ENCODE data around the gene CHMP1A. TPM values are rescaled to one million over a fixed set of nuclear protein-coding genes. Genes with fewer than 3 reads are reported as not detected.

Gene CHMP1A
- total RNA-seq, 1 experiment from 2014 or later, result 108 TPM

GRCh38 chr16:89646906-89647305 lies 10.6 kb downstream of the CHMP1A start:
- Histone ChIP-seq H3K27ac (ENCODE audit: low read length) (no peak overlapping the region), H3K79me2 (ENCODE audit: low read length) (no peaks in the 10 kb centered on the region), H3K27me3 (ENCODE audit: low read length) (no peaks in the 10 kb centered on the region), H3F3A (ENCODE audit: low read length, unreplicated experiment) (no peaks in the 10 kb centered on the region), H3K9me3 (ENCODE audit: low read length) (no peaks in the 10 kb centered on the region), H2AFZ (ENCODE audit: low read length) (no peak overlapping the region), H3K4me3 (ENCODE audit: low read length) (no peak overlapping the region), H3K4me2 (ENCODE audit: low read length) (no peak overlapping the region), H3K36me3 (ENCODE audit: low read depth, low read length) (no peaks in the 10 kb centered on the region; the same call in 1 of the 2 replicates), H3K4me1 (ENCODE audit: insufficient read depth, low read length) (no peaks in the 10 kb centered on the region), H3K9ac (ENCODE audit: low read length) (no peak overlapping the region), H4K20me1 (ENCODE audit: low read length) (no peaks in the 10 kb centered on the region), H3K9me2 (replicated peaks; ENCODE audit: low read length) (no peaks in the 10 kb centered on the region)
- DNase-seq (peak; percentile 42), ATAC-seq (no peak)
- no TSS peak for BruUV-seq (replicated peaks)
- ChIA-PET POLR2A (ENCODE audit: unreplicated experiment) (no interaction called here), CTCF (interaction anchor here (0.6 kb wide), 1 partner anchor 44 kb away, joined by 5 read pairs; no protein-coding TSS in a partner anchor)
- no peak for TF ChIP-seq CTCF (conservative IDR thresholded peaks at IDR 0.05; ENCODE audit: low read depth, low read length)
- no peak for TF ChIP-seq EZH2 (IDR thresholded peaks at IDR 0.05; ENCODE audit: low read length, unreplicated experiment)
- TF ChIP-seq EZH2phosphoT487 (IDR thresholded peaks at IDR 0.05; ENCODE audit: borderline replicate concordance, low read length), result no peak
- intact Hi-C loops (cut with micrococcal nuclease), result no loop called here

GRCh38 chr16:89646270-89646669 lies 11.2 kb downstream of the CHMP1A start:
- CTCF ChIA-PET, result no interaction called here
- POLR2A ChIA-PET (ENCODE audit: unreplicated experiment), result no interaction called here
- Histone ChIP-seq H3K9me2 (replicated peaks; ENCODE audit: low read length) (no peaks in the 10 kb centered on the region), H3K27me3 (ENCODE audit: low read length) (no peaks in the 10 kb centered on the region), H3K9ac (ENCODE audit: low read length) (no peak overlapping the region), H4K20me1 (ENCODE audit: low read length) (no peaks in the 10 kb centered on the region), H3K4me1 (ENCODE audit: insufficient read depth, low read length) (no peaks in the 10 kb centered on the region), H3K27ac (ENCODE audit: low read length) (no peak overlapping the region), H3K36me3 (ENCODE audit: low read depth, low read length) (no peaks in the 10 kb centered on the region; the same call in 1 of the 2 replicates), H3K4me2 (ENCODE audit: low read length) (no peak overlapping the region), H3K9me3 (ENCODE audit: low read length) (no peaks in the 10 kb centered on the region), H3K79me2 (ENCODE audit: low read length) (no peaks in the 10 kb centered on the region), H3K4me3 (ENCODE audit: low read length) (no peak overlapping the region), H2AFZ (ENCODE audit: low read length) (no peak overlapping the region), H3F3A (ENCODE audit: low read length, unreplicated experiment) (no peaks in the 10 kb centered on the region)
- DNase-seq (no peak), ATAC-seq (no peak)
- TF ChIP-seq EZH2phosphoT487 (IDR thresholded peaks at IDR 0.05; ENCODE audit: borderline replicate concordance, low read length) (no peak), CTCF (conservative IDR thresholded peaks at IDR 0.05; ENCODE audit: low read depth, low read length) (no peak), EZH2 (IDR thresholded peaks at IDR 0.05; ENCODE audit: low read length, unreplicated experiment) (no peak)
- intact Hi-C loops (cut with micrococcal nuclease), result no loop called here
- no TSS peak for BruUV-seq (replicated peaks)

- no peaks in the 10 kb centered on the region for H3K79me2 ChIP-seq (ENCODE audit: low read length)
- ChIA-PET POLR2A (ENCODE audit: unreplicated experiment) (no interaction called here), CTCF (no interaction called here)
- H3K4me3 ChIP-seq (ENCODE audit: low read length), result no peak overlapping the region
- H3K9ac ChIP-seq (ENCODE audit: low read length), result no peak overlapping the region
- H3K9me3 ChIP-seq (ENCODE audit: low read length), result no peaks in the 10 kb centered on the region
- H2AFZ ChIP-seq (ENCODE audit: low read length), result no peak overlapping the region
- ATAC-seq, result no peak
- TF ChIP-seq EZH2phosphoT487 (IDR thresholded peaks at IDR 0.05; ENCODE audit: borderline replicate concordance, low read length) (no peak), CTCF (conservative IDR thresholded peaks at IDR 0.05; ENCODE audit: low read depth, low read length) (no peak), EZH2 (IDR thresholded peaks at IDR 0.05; ENCODE audit: low read length, unreplicated experiment) (no peak)
- no peak for DNase-seq
- no peaks in the 10 kb centered on the region for H3K4me1 ChIP-seq (ENCODE audit: insufficient read depth, low read length)
- H3K27ac ChIP-seq (ENCODE audit: low read length), result no peak overlapping the region
- no peaks in the 10 kb centered on the region for H3F3A ChIP-seq (ENCODE audit: low read length, unreplicated experiment)
- no peaks in the 10 kb centered on the region; the same call in 1 of the 2 replicates for H3K36me3 ChIP-seq (ENCODE audit: low read depth, low read length)
- BruUV-seq (replicated peaks), result TSS peak; percentile 6
- H4K20me1 ChIP-seq (ENCODE audit: low read length), result no peaks in the 10 kb centered on the region
- H3K27me3 ChIP-seq (ENCODE audit: low read length), result no peaks in the 10 kb centered on the region
- no peak overlapping the region for H3K4me2 ChIP-seq (ENCODE audit: low read length)
- H3K9me2 ChIP-seq (replicated peaks; ENCODE audit: low read length), result no peaks in the 10 kb centered on the region
- intact Hi-C loops (cut with micrococcal nuclease), result no loop called here
Measured at GRCh38 chr16:89645122-89645521, 12.4 kb downstream of the CHMP1A start.

Data from PC-3 (cell line).